GM20000 (cell line): ENCODE data around the gene RIMKLB.

Experiments
- DNase-seq: peaks from one replicate; pipeline ENCODE4 v3.0.0; 2012; ENCODE audit warnings: low spot score
- TF ChIP-seq, protein P1 (sequence below): IDR thresholded peaks from 2 replicates; pipeline ENCODE4 v1.5.1; 2012; ENCODE audit warnings: mild to moderate bottlenecking, control low read depth; ENCODE audit errors: extremely low read depth, missing control alignments

Gene RIMKLB

GRCh38 chr12:8692573-8692972 lies 5.2 kb upstream of the RIMKLB start:
- TF ChIP-seq, protein P1, sequence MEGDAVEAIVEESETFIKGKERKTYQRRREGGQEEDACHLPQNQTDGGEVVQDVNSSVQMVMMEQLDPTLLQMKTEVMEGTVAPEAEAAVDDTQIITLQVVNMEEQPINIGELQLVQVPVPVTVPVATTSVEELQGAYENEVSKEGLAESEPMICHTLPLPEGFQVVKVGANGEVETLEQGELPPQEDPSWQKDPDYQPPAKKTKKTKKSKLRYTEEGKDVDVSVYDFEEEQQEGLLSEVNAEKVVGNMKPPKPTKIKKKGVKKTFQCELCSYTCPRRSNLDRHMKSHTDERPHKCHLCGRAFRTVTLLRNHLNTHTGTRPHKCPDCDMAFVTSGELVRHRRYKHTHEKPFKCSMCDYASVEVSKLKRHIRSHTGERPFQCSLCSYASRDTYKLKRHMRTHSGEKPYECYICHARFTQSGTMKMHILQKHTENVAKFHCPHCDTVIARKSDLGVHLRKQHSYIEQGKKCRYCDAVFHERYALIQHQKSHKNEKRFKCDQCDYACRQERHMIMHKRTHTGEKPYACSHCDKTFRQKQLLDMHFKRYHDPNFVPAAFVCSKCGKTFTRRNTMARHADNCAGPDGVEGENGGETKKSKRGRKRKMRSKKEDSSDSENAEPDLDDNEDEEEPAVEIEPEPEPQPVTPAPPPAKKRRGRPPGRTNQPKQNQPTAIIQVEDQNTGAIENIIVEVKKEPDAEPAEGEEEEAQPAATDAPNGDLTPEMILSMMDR, result no peak
- DNase-seq, result peak; percentile 50

DNA sequence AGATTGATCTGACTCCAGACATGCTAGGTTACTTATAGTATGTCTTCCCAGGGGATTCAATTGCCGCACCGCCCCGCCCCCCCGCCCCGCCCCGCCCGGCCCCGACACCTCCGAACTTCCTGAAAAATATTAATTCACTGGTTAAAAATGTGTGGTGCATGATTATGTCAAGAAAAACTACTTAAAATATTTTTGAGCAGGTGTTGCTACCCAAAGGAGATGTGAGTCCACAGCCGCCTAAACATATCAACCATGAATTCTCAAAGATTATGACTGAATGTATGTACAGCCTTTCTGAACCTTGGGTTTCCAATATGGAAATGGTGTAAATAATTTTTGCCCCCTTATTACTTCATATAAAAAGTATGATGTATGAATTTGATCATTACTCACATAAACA lies 2.7 kb upstream of the RIMKLB start:
- TF ChIP-seq, protein P1, result no peak
- DNase-seq, result no peak

- TF ChIP-seq, protein P1, result no peak
- no peak for DNase-seq
Observed at GRCh38 chr12:8696442-8697090, 1.2 kb upstream of the RIMKLB start.

- no peak for DNase-seq
- TF ChIP-seq, protein P1, result no peak
Observed at GRCh38 chr12:8697120-8697475, 693 bp upstream of the RIMKLB start.

DNA sequence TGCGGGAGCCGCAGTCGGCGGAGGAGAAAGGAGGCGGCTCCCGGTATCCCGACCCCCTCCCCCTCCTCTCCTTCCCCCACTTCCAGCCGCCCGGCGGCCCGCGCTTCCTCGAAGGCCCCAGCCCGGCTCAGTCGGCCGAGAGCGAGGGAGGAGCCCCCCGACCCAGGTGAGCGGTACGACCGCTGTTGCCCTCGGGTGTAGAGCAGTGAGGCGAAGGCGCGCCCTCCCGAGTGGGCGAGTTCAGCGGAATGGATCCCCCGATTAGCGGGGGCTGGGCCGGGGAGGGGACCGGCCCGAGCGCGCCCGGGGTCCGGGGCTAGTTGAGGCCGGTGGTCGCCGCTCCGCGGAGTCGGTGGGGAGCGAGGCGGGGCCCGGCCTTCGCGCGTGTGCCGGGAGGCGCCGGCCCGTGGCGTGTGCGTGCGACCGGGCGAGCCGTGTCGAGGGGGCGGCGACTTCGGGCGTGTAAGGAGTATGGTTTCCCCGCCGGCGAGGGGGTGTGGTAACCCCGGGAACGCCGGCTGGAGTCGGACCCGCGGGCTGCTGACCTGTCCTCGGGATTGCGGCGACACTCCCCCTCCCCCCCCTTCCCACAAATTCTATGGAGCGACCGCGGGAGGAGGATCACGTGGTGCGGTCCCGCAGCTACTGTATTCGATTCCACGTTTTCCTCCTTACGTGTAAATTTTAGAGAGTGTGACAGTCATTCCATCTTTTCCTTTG lies 501 bp downstream of the RIMKLB start:
- TF ChIP-seq, protein P1, result no peak
- DNase-seq, result peak; percentile 70

GRCh38 chr12:8698879-8699278 lies 1.1 kb downstream of the RIMKLB start:
- no peak for DNase-seq
- TF ChIP-seq, protein P1, result no peak

DNA sequence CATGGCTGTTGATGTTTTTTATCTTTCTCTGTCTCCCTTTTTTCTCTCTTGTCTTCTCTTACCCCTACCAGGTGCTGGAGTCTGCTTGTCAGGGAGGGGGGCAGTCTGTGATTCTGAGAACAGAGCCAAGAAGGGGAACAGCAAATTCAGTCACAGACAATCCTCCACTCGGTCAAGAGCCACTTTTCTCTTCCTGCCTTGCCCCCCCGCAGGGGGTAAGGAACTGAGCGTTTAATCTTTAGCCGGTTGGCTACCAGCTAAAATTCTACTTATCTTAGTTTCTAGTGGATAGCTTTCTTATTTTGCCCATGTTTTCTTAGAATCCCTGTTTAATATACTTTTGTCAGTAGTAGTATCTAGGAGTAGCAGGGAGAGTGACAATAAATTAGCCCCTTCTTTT lies 1.9 kb downstream of the RIMKLB start:
- no peak for DNase-seq
- TF ChIP-seq, protein P1, result no peak
